GM12878 (cell line): Measurements from ENCODE around the gene RFX1. TPM values are rescaled to one million over a fixed set of nuclear protein-coding genes. Genes with fewer than 3 reads are reported as not detected.

ENCODE experiments used
- ATAC-seq: fragments of 200-7000 bp; cut with Tn5 transposase; 3 replicates; pipeline ENCODE4 v1.9.1; 2020; ENCODE audit warnings: mild to moderate bottlenecking, moderate library complexity
- BruUV-seq: library from RNA; stranded (reverse); fragments of 400-500 nt; replicated peaks from 2 replicates; lab custom pipeline; 2021; lab: Mats Ljungman, UMichigan
- CTCF ChIA-PET: fragments of 300-600 bp; sonication (Branson Sonifier 250); formaldehyde crosslinking; extraction: SDS; loops from one replicate; lab custom pipeline; 2021; ENCODE audit warnings: inconsistent platforms; lab: Yijun Ruan, JAX
- POLR2A ChIA-PET: fragments of 350-600 bp; formaldehyde crosslinking; extraction: SDS; loops from one replicate; lab custom pipeline; 2021; ENCODE audit warnings: inconsistent platforms; lab: Charles Lee
- RAD21 ChIA-PET: fragments of 300-600 bp; sonication (Branson Sonifier 250); formaldehyde crosslinking; loops from one replicate; lab custom pipeline; 2023; ENCODE audit warnings: antibody characterized with exemption; ENCODE audit not compliant: unreplicated experiment; lab: Charles Lee
- SMC1A ChIA-PET: fragments of 300-600 bp; sonication (Branson Sonifier 250); formaldehyde crosslinking; loops from one replicate; lab custom pipeline; 2023; ENCODE audit not compliant: unreplicated experiment, uncharacterized antibody; lab: Charles Lee
- DNase-seq: peaks from one replicate; pipeline ENCODE4 v3.0.0-alpha.2; 2011; ENCODE audit warnings: low read depth, low spot score
- FAIRE-seq: peaks from 3 replicates; lab custom pipeline; 2011; peaks lifted over from hg19 to GRCh38; lab: Jason Lieb, UNC
- H2AFZ ChIP-seq: 2 replicates; pipeline ENCODE4 v1.6.0; 2011; ENCODE audit warnings: low read depth, low read length, control low read depth; ENCODE audit not compliant: control insufficient read depth
- H3K27ac ChIP-seq: 2 replicates; pipeline ENCODE4 v1.5.1; 2011; ENCODE audit warnings: control low read depth; ENCODE audit not compliant: control insufficient read depth, insufficient read depth
- H3K27me3 ChIP-seq, 2 experiments: replicated peaks in 1 of 2; 2 replicates each; pipeline versions ENCODE4 v1.6.0 to v1.6.1; 2011; ENCODE audit warnings: low read length in 1 of 2; ENCODE audit not compliant: control insufficient read depth in 2 of 2, insufficient read depth in 2 of 2
- H3K36me3 ChIP-seq, 2 experiments: 2 replicates each; pipeline ENCODE4 v1.5.1; 2011; ENCODE audit warnings: low read length in 1 of 2; ENCODE audit not compliant: control insufficient read depth in 2 of 2, insufficient read depth in 2 of 2
- H3K4me1 ChIP-seq: 2 replicates; pipeline ENCODE4 v1.6.1; 2011; ENCODE audit warnings: mild to moderate bottlenecking, low read length, moderate library complexity, mixed read lengths; ENCODE audit not compliant: control insufficient read depth, insufficient read depth
- H3K4me2 ChIP-seq: 2 replicates; pipeline ENCODE4 v1.6.0; 2011; ENCODE audit warnings: control low read depth; ENCODE audit not compliant: control insufficient read depth, insufficient read depth
- H3K4me3 ChIP-seq: fragments of 200-600 bp; sonication (generic); 2 replicates; pipeline ENCODE4 v1.5.1; 2016
- H3K79me2 ChIP-seq: 2 replicates; pipeline ENCODE4 v1.6.0; 2011; ENCODE audit warnings: low read length; ENCODE audit not compliant: control insufficient read depth, insufficient read depth
- H3K9ac ChIP-seq: 2 replicates; pipeline ENCODE4 v1.8.0; 2011; ENCODE audit warnings: low read length, control low read depth, mixed read lengths; ENCODE audit not compliant: control insufficient read depth, insufficient read depth
- H3K9me3 ChIP-seq: replicated peaks from 3 replicates; pipeline ENCODE4 v1.5.1; 2011; ENCODE audit warnings: mild to moderate bottlenecking, low read length; ENCODE audit not compliant: control insufficient read depth, insufficient read depth
- H4K20me1 ChIP-seq: 2 replicates; pipeline ENCODE4 v1.6.0; 2011; ENCODE audit not compliant: control insufficient read depth, insufficient read depth
- ATF7 ChIP-seq: fragments of 450-650 bp; IDR thresholded peaks from 2 replicates; pipeline ENCODE4 v1.6.1; 2016; ENCODE audit warnings: low read depth, mild to moderate bottlenecking
- NFXL1 ChIP-seq: fragments of 450-650 bp; IDR thresholded peaks from 2 replicates; pipeline ENCODE4 v1.6.1; 2017; ENCODE audit warnings: antibody characterized with exemption, mild to moderate bottlenecking, borderline replicate concordance
- TARDBP ChIP-seq: IDR thresholded peaks from 2 replicates; pipeline ENCODE4 v1.6.1; 2016; ENCODE audit warnings: borderline replicate concordance
- ZNF622 ChIP-seq: fragments of 450-650 bp; IDR thresholded peaks from 2 replicates; pipeline ENCODE4 v1.6.1; 2017; ENCODE audit warnings: mild to moderate bottlenecking, inconsistent platforms
- WGBS: methylation state at CpG from one replicate; pipeline ENCODE4 v1.1.6; 2016; ENCODE audit warnings: low lambda C conversion rate; ENCODE audit not compliant: insufficient replicate concordance, insufficient coverage; ENCODE audit errors: missing lambda C conversion rate; 5-methylcytosine and 5-hydroxymethylcytosine counted together
- in situ Hi-C: fragments of 300-500 bp; cut with MboI; formaldehyde crosslinking; loops from 9 replicates; pipeline ENCODE4 v1.14.3; 2018; ENCODE audit warnings: mixed read lengths
- intact Hi-C: fragments of 100-400 bp; cut with micrococcal nuclease; formaldehyde crosslinking; loops from one replicate; pipeline ENCODE4 v1.14.2; 2022; ENCODE audit not compliant: unreplicated experiment
- polyA plus RNA-seq, 11 experiments: library from polyadenylated mRNA; depleted of rRNA in 4 of 11; unstranded in 6 of 11; stranded (reverse) in 5 of 11; fragments of >200 nt; fragmentation: Nextera tagmentation in 4 of 11; fragmentation: Illumina TruSeq in 1 of 11; extraction: Ambion mirVana in 4 of 11; extraction: Trizol in 1 of 11; gene quantifications; 1 replicate in 1 of 11; 2 replicates in 10 of 11; pipeline versions ENCODE4 v1.2.1 to v1.2.3, GENCODE V29; 2011 to 2016; ENCODE audit warnings: inconsistent platforms in 2 of 11, missing spikeins in 2 of 11, low read depth in 1 of 11
- total RNA-seq, 4 experiments: library from RNA; depleted of rRNA in 3 of 4; stranded (reverse); fragments of >200 nt in 3 of 4; fragmentation: Illumina TruSeq in 1 of 4; extraction: Trizol in 1 of 4; gene quantifications; 2 replicates each; pipeline versions ENCODE4 v1.2.1 to v1.2.3, GENCODE V29; 2013 to 2021
- TF ChIP-seq, protein P1 (sequence below): fragments of 450-650 bp; IDR thresholded peaks from 2 replicates; pipeline ENCODE4 v1.6.1; 2017; ENCODE audit warnings: mild to moderate bottlenecking
- TF ChIP-seq, protein P2 (sequence below): fragments of 450-650 bp; IDR thresholded peaks from 2 replicates; pipeline ENCODE4 v1.6.1; 2017; ENCODE audit warnings: antibody characterized with exemption, mild to moderate bottlenecking, moderate library complexity
- TF ChIP-seq, protein P3 (sequence below): IDR thresholded peaks from 2 replicates; pipeline ENCODE4 v1.6.1; 2011; ENCODE audit warnings: low read depth, mild to moderate bottlenecking, low read length, moderate library complexity, borderline replicate concordance; ENCODE audit errors: extremely low read depth

RFX1 gene
- total and polyA plus RNA-seq, 10 of the 15 experiments (the other 5 are each of a cell fraction or from before 2014, with no cell fraction given), result 0.05 to 11.0 (median 1.5) TPM

DNA sequence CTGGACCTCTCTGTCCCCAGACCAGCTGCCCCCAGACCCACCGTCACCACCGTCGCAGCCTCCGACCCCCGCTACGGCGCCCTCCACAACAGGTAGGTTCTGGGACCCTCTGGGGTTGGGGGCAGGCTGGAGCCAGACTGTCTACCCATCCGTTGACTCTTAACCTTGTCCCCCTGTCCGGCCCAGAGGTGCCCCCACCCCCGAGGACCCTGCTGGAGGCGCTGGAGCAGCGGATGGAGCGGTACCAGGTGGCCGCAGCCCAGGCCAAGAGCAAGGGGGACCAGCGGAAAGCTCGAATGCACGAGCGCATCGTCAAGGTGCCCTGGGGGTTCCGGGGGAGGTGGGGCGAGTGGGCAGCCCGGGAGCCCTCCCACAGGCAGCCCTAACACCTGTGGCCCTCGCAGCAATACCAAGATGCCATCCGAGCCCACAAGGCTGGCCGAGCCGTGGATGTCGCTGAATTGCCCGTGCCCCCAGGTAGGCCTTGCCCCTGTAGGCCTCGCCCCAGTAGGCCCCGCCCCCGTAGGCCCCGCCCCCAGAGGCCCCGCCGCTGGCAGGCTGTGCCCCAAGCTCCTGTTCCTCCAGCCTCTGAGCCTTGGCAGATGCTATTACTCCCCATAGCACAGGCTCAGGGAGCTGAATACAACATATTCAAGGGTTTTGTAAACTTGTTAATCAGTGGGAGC lies 87.3 kb downstream of the RFX1 start:
- no peaks in the 10 kb centered on the region for H4K20me1 ChIP-seq
- no peak for DNase-seq
- no TSS peak for BruUV-seq
- intact Hi-C loops, result no loop called here
- H3K27ac ChIP-seq, result no peak overlapping the region
- 93% methylated on average over 30 of the region's 34 CpGs for WGBS
- no peak for ATAC-seq
- TF ChIP-seq TARDBP (no peak), ATF7 (no peak), NFXL1 (no peak), ZNF622 (no peak)
- TF ChIP-seq, protein P1, sequence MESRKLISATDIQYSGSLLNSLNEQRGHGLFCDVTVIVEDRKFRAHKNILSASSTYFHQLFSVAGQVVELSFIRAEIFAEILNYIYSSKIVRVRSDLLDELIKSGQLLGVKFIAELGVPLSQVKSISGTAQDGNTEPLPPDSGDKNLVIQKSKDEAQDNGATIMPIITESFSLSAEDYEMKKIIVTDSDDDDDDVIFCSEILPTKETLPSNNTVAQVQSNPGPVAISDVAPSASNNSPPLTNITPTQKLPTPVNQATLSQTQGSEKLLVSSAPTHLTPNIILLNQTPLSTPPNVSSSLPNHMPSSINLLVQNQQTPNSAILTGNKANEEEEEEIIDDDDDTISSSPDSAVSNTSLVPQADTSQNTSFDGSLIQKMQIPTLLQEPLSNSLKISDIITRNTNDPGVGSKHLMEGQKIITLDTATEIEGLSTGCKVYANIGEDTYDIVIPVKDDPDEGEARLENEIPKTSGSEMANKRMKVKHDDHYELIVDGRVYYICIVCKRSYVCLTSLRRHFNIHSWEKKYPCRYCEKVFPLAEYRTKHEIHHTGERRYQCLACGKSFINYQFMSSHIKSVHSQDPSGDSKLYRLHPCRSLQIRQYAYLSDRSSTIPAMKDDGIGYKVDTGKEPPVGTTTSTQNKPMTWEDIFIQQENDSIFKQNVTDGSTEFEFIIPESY, result no peak
- TF ChIP-seq, protein P2, sequence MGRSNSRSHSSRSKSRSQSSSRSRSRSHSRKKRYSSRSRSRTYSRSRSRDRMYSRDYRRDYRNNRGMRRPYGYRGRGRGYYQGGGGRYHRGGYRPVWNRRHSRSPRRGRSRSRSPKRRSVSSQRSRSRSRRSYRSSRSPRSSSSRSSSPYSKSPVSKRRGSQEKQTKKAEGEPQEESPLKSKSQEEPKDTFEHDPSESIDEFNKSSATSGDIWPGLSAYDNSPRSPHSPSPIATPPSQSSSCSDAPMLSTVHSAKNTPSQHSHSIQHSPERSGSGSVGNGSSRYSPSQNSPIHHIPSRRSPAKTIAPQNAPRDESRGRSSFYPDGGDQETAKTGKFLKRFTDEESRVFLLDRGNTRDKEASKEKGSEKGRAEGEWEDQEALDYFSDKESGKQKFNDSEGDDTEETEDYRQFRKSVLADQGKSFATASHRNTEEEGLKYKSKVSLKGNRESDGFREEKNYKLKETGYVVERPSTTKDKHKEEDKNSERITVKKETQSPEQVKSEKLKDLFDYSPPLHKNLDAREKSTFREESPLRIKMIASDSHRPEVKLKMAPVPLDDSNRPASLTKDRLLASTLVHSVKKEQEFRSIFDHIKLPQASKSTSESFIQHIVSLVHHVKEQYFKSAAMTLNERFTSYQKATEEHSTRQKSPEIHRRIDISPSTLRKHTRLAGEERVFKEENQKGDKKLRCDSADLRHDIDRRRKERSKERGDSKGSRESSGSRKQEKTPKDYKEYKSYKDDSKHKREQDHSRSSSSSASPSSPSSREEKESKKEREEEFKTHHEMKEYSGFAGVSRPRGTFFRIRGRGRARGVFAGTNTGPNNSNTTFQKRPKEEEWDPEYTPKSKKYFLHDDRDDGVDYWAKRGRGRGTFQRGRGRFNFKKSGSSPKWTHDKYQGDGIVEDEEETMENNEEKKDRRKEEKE, result no peak
- TF ChIP-seq, protein P3, sequence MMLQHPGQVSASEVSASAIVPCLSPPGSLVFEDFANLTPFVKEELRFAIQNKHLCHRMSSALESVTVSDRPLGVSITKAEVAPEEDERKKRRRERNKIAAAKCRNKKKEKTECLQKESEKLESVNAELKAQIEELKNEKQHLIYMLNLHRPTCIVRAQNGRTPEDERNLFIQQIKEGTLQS, result no peak
- TF ChIP-seq, all 136 proteins: peak for 0
- H3K27me3 ChIP-seq, result no peaks in the 10 kb centered on the region
- ChIA-PET POLR2A (no interaction called here), CTCF (interaction anchor here (0.8 kb wide), 1 partner anchor 140 kb away, joined by 4 read pairs; no protein-coding TSS in a partner anchor), SMC1A (no interaction called here), RAD21 (no interaction called here)
- peaks cover 7% of the 10 kb centered on the region for H3K9me3 ChIP-seq
- no peak overlapping the region for H3K4me2 ChIP-seq
- H3K4me1 ChIP-seq, result no peaks in the 10 kb centered on the region
- H3K4me3 ChIP-seq, result no peak overlapping the region
- H3K36me3 ChIP-seq, result peaks cover 6 to 11% of the 10 kb centered on the region in 2 experiments; a peak in 3 of 4 replicates
- no peak for FAIRE-seq
- H3K79me2 ChIP-seq, result no peaks in the 10 kb centered on the region
- no peak overlapping the region for H3K9ac ChIP-seq
- H2AFZ ChIP-seq, result no peak overlapping the region
- in situ Hi-C loops, result no loop called here
